ENCODE data around the gene PRPSAP2. TPM values are rescaled to one million over a fixed set of nuclear protein-coding genes. Genes with fewer than 3 reads are reported as not detected.
"Not testable (repeated sequence)": the region's sequence is repeated elsewhere in the genome, so short reads cannot be mapped to it uniquely, and the experiment has no call there.

Gene PRPSAP2
- total and polyA plus RNA-seq, 2 of the 8 experiments (the other 6 are each of a cell fraction or from before 2014, with no cell fraction given) = 28.7 to 50.5 TPM

DNA sequence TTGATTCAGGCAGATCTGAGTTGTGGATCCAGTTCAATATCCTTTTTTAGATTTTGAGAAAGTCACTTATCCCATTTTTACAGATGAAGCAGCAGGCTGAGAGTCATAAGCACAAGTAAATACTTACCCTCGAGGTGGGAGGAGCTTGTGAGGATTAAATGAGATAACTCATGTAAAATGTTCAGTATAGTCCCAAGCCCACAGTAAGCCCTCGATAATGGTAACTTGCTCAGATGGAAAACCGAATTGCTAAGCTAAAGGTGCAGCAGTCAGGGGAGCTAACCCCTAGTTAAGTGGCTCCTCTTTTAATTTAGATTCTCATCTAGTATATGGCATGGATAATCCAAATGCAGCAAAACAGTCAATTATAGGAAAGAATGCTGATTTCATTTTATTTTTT lies 42.0 kb upstream of the PRPSAP2 start:
- H3K4me3 ChIP-seq (ENCODE audit: extremely low read depth in 1 of 4, insufficient read depth in 2 of 4, low read depth in 3 of 4, low read length in 4 of 4); H3K23ac ChIP-seq (ENCODE audit: insufficient read length); H3K27ac ChIP-seq (ENCODE audit: low read depth, low read length); H2AFZ ChIP-seq (ENCODE audit: low read length); POLR2A ChIA-PET (ENCODE audit: partially characterized antibody); H3K4me1 ChIP-seq (replicated peaks in 1 of 4; ENCODE audit: control insufficient read depth in 3 of 4, insufficient read depth in 4 of 4, low read length in 3 of 4); DNase-seq (ENCODE audit: low read depth in 1 of 2, low spot score in 2 of 2); H2BK120ac ChIP-seq (replicated peaks; ENCODE audit: low read depth, low read length); H3K79me2 ChIP-seq (ENCODE audit: control insufficient read depth in 1 of 2, insufficient read depth in 2 of 2, low read length in 2 of 2); H3K18ac ChIP-seq (ENCODE audit: extremely low read depth, low read length); H3K27me3 ChIP-seq (replicated peaks in 1 of 4; ENCODE audit: control insufficient read depth in 3 of 4, extremely low read depth in 1 of 4, insufficient read depth in 3 of 4, low read length in 3 of 4); H3K9me3 ChIP-seq (ENCODE audit: insufficient read depth in 2 of 2, low read depth in 1 of 2, low read length in 1 of 2); H3K4me2 ChIP-seq (ENCODE audit: insufficient read depth in 1 of 2, low read depth in 2 of 2, low read length in 2 of 2); FAIRE-seq; H3K4ac ChIP-seq (replicated peaks; ENCODE audit: insufficient read length, low read depth, low read length); CTCF ChIA-PET (ENCODE audit: partially characterized antibody); H2AK5ac ChIP-seq (ENCODE audit: low read depth, low read length); H4K91ac ChIP-seq (replicated peaks; ENCODE audit: insufficient read length, low read length); H3K36me3 ChIP-seq (ENCODE audit: control insufficient read depth in 2 of 4, insufficient read depth in 4 of 4, low read length in 3 of 4); H4K8ac ChIP-seq (ENCODE audit: extremely low read depth, insufficient read depth, low read length); H2BK15ac ChIP-seq (ENCODE audit: low read length); H3K9ac ChIP-seq (replicated peaks in 1 of 4; ENCODE audit: extremely low read depth in 1 of 4, low read depth in 3 of 4, low read length in 3 of 4); H4K20me1 ChIP-seq (replicated peaks in 1 of 2; ENCODE audit: control insufficient read depth in 1 of 2, insufficient read depth in 2 of 2, low read length in 2 of 2); H2BK12ac ChIP-seq (ENCODE audit: low read depth, low read length); H2BK5ac ChIP-seq (ENCODE audit: low read depth, low read length); H3K23me2 ChIP-seq (ENCODE audit: low read depth, low read length); H3K14ac ChIP-seq (ENCODE audit: insufficient read length); H3K56ac ChIP-seq (replicated peaks; ENCODE audit: insufficient read length, low read depth, low read length); H4K5ac ChIP-seq (ENCODE audit: insufficient read length, low read depth, low read length); H3K79me1 ChIP-seq (ENCODE audit: low read depth, low read length); H2BK20ac ChIP-seq (ENCODE audit: low read length): not testable (repeated sequence)
- WGBS, 2 experiments (ENCODE audit: extremely low coverage in 1 of 2, insufficient coverage in 1 of 2, insufficient read length in 1 of 2, insufficient replicate concordance in 2 of 2, low coverage in 1 of 2, low lambda C conversion rate in 2 of 2, missing lambda C conversion rate in 1 of 2) = 86% methylated on average over 3 of the region's 3 CpGs; no CpG with 5 or more reads in 1 of the 2 experiments

Measured in H1 (cell line).